Hepatocyte (in vitro differentiated cells): Measurements from ENCODE around the gene TSPAN31. TPM values are rescaled to one million over a fixed set of nuclear protein-coding genes. Genes with fewer than 3 reads are reported as not detected.

Source experiments
- DNase-seq: peaks from one replicate; pipeline ENCODE4 v3.0.0-alpha.2; 2016; ENCODE audit warnings: low spot score
- H2AFZ ChIP-seq: fragments of 200-600 bp; sonication (generic); 2 replicates; pipeline ENCODE4 v1.6.0; 2016; ENCODE audit warnings: antibody characterized with exemption, mild to moderate bottlenecking
- H3K27ac ChIP-seq: fragments of 200-600 bp; sonication (generic); 2 replicates; pipeline ENCODE4 v1.5.1; 2016; ENCODE audit warnings: mild to moderate bottlenecking
- H3K27me3 ChIP-seq: fragments of 200-600 bp; sonication (generic); 2 replicates; pipeline ENCODE4 v1.6.1; 2016
- H3K36me3 ChIP-seq: fragments of 200-600 bp; sonication (generic); replicated peaks from 2 replicates; pipeline ENCODE4 v1.5.1; 2016; ENCODE audit warnings: low read depth; ENCODE audit not compliant: insufficient read depth
- H3K4me1 ChIP-seq: fragments of 200-600 bp; sonication (generic); 2 replicates; pipeline ENCODE4 v1.5.1; 2016; ENCODE audit warnings: mild to moderate bottlenecking, moderate library complexity; ENCODE audit not compliant: insufficient read depth
- H3K4me2 ChIP-seq: fragments of 200-600 bp; sonication (generic); 2 replicates; pipeline ENCODE4 v1.6.0; 2016
- H3K4me3 ChIP-seq: fragments of 200-600 bp; sonication (generic); 2 replicates; pipeline ENCODE4 v1.5.1; 2016; ENCODE audit warnings: mild to moderate bottlenecking
- H3K79me2 ChIP-seq: fragments of 200-600 bp; sonication (generic); 2 replicates; pipeline ENCODE4 v1.6.0; 2017; ENCODE audit warnings: mild to moderate bottlenecking
- H3K9me2 ChIP-seq: fragments of 200-600 bp; sonication (generic); replicated peaks from 2 replicates; pipeline ENCODE4 v1.6.0; 2017; ENCODE audit warnings: mild to moderate bottlenecking; ENCODE audit not compliant: insufficient read depth
- H3K9me3 ChIP-seq: fragments of 200-600 bp; sonication (generic); 2 replicates; pipeline ENCODE4 v1.5.1; 2016; ENCODE audit warnings: low read depth, mild to moderate bottlenecking
- H4K20me1 ChIP-seq: fragments of 200-600 bp; sonication (generic); 2 replicates; pipeline ENCODE4 v1.6.0; 2016; ENCODE audit warnings: mild to moderate bottlenecking; ENCODE audit not compliant: insufficient read depth, poor library complexity, severe bottlenecking
- CTCF ChIP-seq: fragments of 200-600 bp; sonication (generic); IDR thresholded peaks from 2 replicates; pipeline ENCODE4 v1.5.1; 2016; ENCODE audit warnings: antibody characterized with exemption, mild to moderate bottlenecking; ENCODE audit not compliant: poor library complexity
- EZH2 ChIP-seq: fragments of 200-600 bp; sonication (generic); IDR thresholded peaks from 2 replicates; pipeline ENCODE4 v1.6.1; 2016; ENCODE audit warnings: antibody characterized with exemption, mild to moderate bottlenecking, borderline replicate concordance
- EZH2phosphoT487 ChIP-seq: fragments of 200-600 bp; sonication (generic); IDR thresholded peaks from one replicate; pipeline ENCODE4 v1.6.1; 2018; ENCODE audit warnings: antibody characterized with exemption, mild to moderate bottlenecking, low read depth, moderate library complexity; ENCODE audit not compliant: unreplicated experiment, severe bottlenecking
- WGBS: methylation state at CpG from one replicate; pipeline ENCODE4 v1.1.6; 2016; ENCODE audit warnings: low lambda C conversion rate; ENCODE audit errors: missing lambda C conversion rate; 5-methylcytosine and 5-hydroxymethylcytosine counted together
- polyA plus RNA-seq: library from polyadenylated mRNA; unstranded; fragments of >200 nt; fragmentation: Nextera tagmentation; extraction: Ambion mirVana; gene quantifications from 2 replicates; pipeline ENCODE4 v1.2.1, GENCODE V29; 2016
- total RNA-seq: library from RNA; depleted of rRNA; stranded (reverse); fragments of >200 nt; gene quantifications from 2 replicates; pipeline ENCODE4 v1.2.3, GENCODE V29; 2014

The TSPAN31 gene
- total and polyA plus RNA-seq, 2 experiments from 2014 or later, result 69.2 to 81.3 TPM

- H3K4me2 ChIP-seq, result peak overlapping the region; percentile 96
- 77% methylated on average over 6 of the region's 6 CpGs for WGBS
- TF ChIP-seq EZH2phosphoT487 (no peak), CTCF (no peak), EZH2 (no peak)
- peaks cover 28% of the 10 kb centered on the region for H3K4me1 ChIP-seq
- H3K27me3 ChIP-seq, result peaks cover 53% of the 10 kb centered on the region
- H3K9me3 ChIP-seq, result no peaks in the 10 kb centered on the region
- H2AFZ ChIP-seq, result no peak overlapping the region
- no peak for DNase-seq
- H3K27ac ChIP-seq, result no peak overlapping the region
- no peaks in the 10 kb centered on the region for H3K9me2 ChIP-seq
- no peaks in the 10 kb centered on the region for H3K36me3 ChIP-seq
- H3K79me2 ChIP-seq, result no peaks in the 10 kb centered on the region
- H4K20me1 ChIP-seq, result peaks cover 6% of the 10 kb centered on the region
- H3K4me3 ChIP-seq, result no peak overlapping the region
These were observed 19.2 kb downstream of the TSPAN31 start for GRCh38 chr12:57763881-57764661.

GRCh38 chr12:57764662-57765002 is 19.8 kb downstream of the TSPAN31 start:
- H4K20me1 ChIP-seq, result peaks cover 6% of the 10 kb centered on the region
- no peak for DNase-seq
- H3K79me2 ChIP-seq, result no peaks in the 10 kb centered on the region
- no peaks in the 10 kb centered on the region for H3K9me2 ChIP-seq
- peak overlapping the region; percentile 45 for H3K4me3 ChIP-seq
- no peaks in the 10 kb centered on the region for H3K36me3 ChIP-seq
- peaks cover 53% of the 10 kb centered on the region for H3K27me3 ChIP-seq
- H2AFZ ChIP-seq, result peak overlapping the region; percentile 84
- no peak overlapping the region for H3K27ac ChIP-seq
- 22% methylated on average over 17 of the region's 17 CpGs for WGBS
- peak overlapping the region; percentile 96 for H3K4me2 ChIP-seq
- H3K9me3 ChIP-seq, result no peaks in the 10 kb centered on the region
- H3K4me1 ChIP-seq, result peaks cover 28% of the 10 kb centered on the region
- TF ChIP-seq EZH2phosphoT487 (no peak), CTCF (no peak), EZH2 (no peak)

- peak overlapping the region; percentile 45 for H3K4me3 ChIP-seq
- H3K36me3 ChIP-seq, result no peaks in the 10 kb centered on the region
- DNase-seq, result peak; percentile 50
- H3K27ac ChIP-seq, result no peak overlapping the region
- peak overlapping the region; percentile 84 for H2AFZ ChIP-seq
- WGBS, result 2% methylated on average over 59 of the region's 60 CpGs
- no peaks in the 10 kb centered on the region for H3K9me3 ChIP-seq
- TF ChIP-seq EZH2phosphoT487 (peak; percentile 86), EZH2 (peak; percentile 98), CTCF (peak; percentile 36)
- peaks cover 28% of the 10 kb centered on the region for H3K4me1 ChIP-seq
- peak overlapping the region; percentile 96 for H3K4me2 ChIP-seq
- no peaks in the 10 kb centered on the region for H3K9me2 ChIP-seq
- H3K27me3 ChIP-seq, result peaks cover 53% of the 10 kb centered on the region
- H4K20me1 ChIP-seq, result peaks cover 1% of the 10 kb centered on the region
- H3K79me2 ChIP-seq, result peaks cover 1% of the 10 kb centered on the region
These were observed 20.3 kb downstream of the TSPAN31 start for GRCh38 chr12:57765003-57765697.
